GM21381 (cell line): ENCODE results near the gene GRM4.

ENCODE experiments used
- ATAC-seq: cut with Tn5 transposase; IDR thresholded peaks from one replicate; pipeline ENCODE4 v1.9.1; 2021; ENCODE audit warnings: mild to moderate bottlenecking, moderate library complexity; ENCODE audit not compliant: unreplicated experiment

GRM4 gene

GRCh38 chr6:34110610-34111009 is 35.3 kb downstream of the GRM4 start:
- ATAC-seq = no peak

- ATAC-seq = no peak
Observed at GRCh38 chr6:34108176-34108575, 37.7 kb downstream of the GRM4 start.

- ATAC-seq = no peak
Observed at GRCh38 chr6:34106900-34107299, 39.0 kb downstream of the GRM4 start.

- no peak for ATAC-seq
Observed at GRCh38 chr6:34106421-34106820, 39.5 kb downstream of the GRM4 start.

GRCh38 chr6:34104628-34105027 is 41.3 kb downstream of the GRM4 start:
- no peak for ATAC-seq

- no peak for ATAC-seq
Observed at GRCh38 chr6:34104186-34104585, 41.7 kb downstream of the GRM4 start.

- no peak for ATAC-seq
Observed at GRCh38 chr6:34103321-34103720, 42.6 kb downstream of the GRM4 start.

GRCh38 chr6:34102696-34103095 is 43.2 kb downstream of the GRM4 start:
- no peak for ATAC-seq

GRCh38 chr6:34102099-34102656 is 43.7 kb downstream of the GRM4 start:
- no peak for ATAC-seq

- no peak for ATAC-seq
Observed at GRCh38 chr6:34100788-34101187, 45.1 kb downstream of the GRM4 start.

GRCh38 chr6:34099878-34100277 is 46.0 kb downstream of the GRM4 start:
- no peak for ATAC-seq

GRCh38 chr6:34098045-34098936 is 47.6 kb downstream of the GRM4 start:
- no peak for ATAC-seq

- no peak for ATAC-seq
Observed at GRCh38 chr6:34096814-34097213, 49.1 kb downstream of the GRM4 start.

GRCh38 chr6:34096193-34096592 is 49.7 kb downstream of the GRM4 start:
- no peak for ATAC-seq

GRCh38 chr6:34095741-34096140 is 50.1 kb downstream of the GRM4 start:
- ATAC-seq = no peak

GRCh38 chr6:34095136-34095505 is 50.8 kb downstream of the GRM4 start:
- ATAC-seq = no peak

GRCh38 chr6:34094474-34095135 is 51.3 kb downstream of the GRM4 start:
- ATAC-seq = no peak

- no peak for ATAC-seq
Observed at GRCh38 chr6:34093854-34094430, 51.9 kb downstream of the GRM4 start.

GRCh38 chr6:34093206-34093605 is 52.7 kb downstream of the GRM4 start:
- no peak for ATAC-seq

- ATAC-seq = no peak
Observed at GRCh38 chr6:34092631-34093030, 53.3 kb downstream of the GRM4 start.

- ATAC-seq = no peak
Observed at GRCh38 chr6:34090935-34091334, 55.0 kb downstream of the GRM4 start.

GRCh38 chr6:34090529-34090928 is 55.4 kb downstream of the GRM4 start:
- ATAC-seq = no peak
